HepG2 (cell line): ENCODE measurements around the gene KLC4. TPM values are rescaled to one million over a fixed set of nuclear protein-coding genes. Genes with fewer than 3 reads are reported as not detected.

Experiments used
- HDAC1 ChIP-seq: sonication (generic); formaldehyde crosslinking; IDR thresholded peaks from 2 replicates; pipeline ENCODE4 v1.5.1; 2020; ENCODE audit warnings: mild to moderate bottlenecking, missing genetic modification reagents
- HNF4A ChIP-seq: sonication (generic); formaldehyde crosslinking; IDR thresholded peaks from 2 replicates; pipeline ENCODE4 v1.4.0; 2020; ENCODE audit warnings: missing genetic modification reagents
- NR2F2 ChIP-seq: IDR thresholded peaks from 2 replicates; pipeline ENCODE4 v1.6.1; 2012; ENCODE audit warnings: low read depth, inconsistent platforms, borderline replicate concordance
- PATZ1 ChIP-seq: sonication (generic); formaldehyde crosslinking; IDR thresholded peaks from 2 replicates; pipeline ENCODE4 v1.4.0; 2020; ENCODE audit warnings: missing genetic modification reagents
- PBX2 ChIP-seq: IDR thresholded peaks from 2 replicates; pipeline ENCODE4 v1.6.1; 2016; ENCODE audit warnings: control low read depth
- TFAP4 ChIP-seq: sonication (generic); IDR thresholded peaks from 2 replicates; pipeline ENCODE4 v1.6.1; 2016; ENCODE audit warnings: low read depth, borderline replicate concordance
- ZBTB44 ChIP-seq: sonication (generic); formaldehyde crosslinking; IDR thresholded peaks from 2 replicates; pipeline ENCODE4 v1.4.0; 2020; ENCODE audit warnings: missing genetic modification reagents
- ZFY ChIP-seq: sonication (generic); formaldehyde crosslinking; IDR thresholded peaks from 2 replicates; pipeline ENCODE4 v1.4.0; 2020; ENCODE audit warnings: missing genetic modification reagents
- ZNF275 ChIP-seq: sonication (generic); formaldehyde crosslinking; IDR thresholded peaks from 2 replicates; pipeline ENCODE4 v1.8.0; 2022; ENCODE audit warnings: missing genetic modification reagents, mild to moderate bottlenecking, inconsistent platforms, borderline replicate concordance
- ZNF337 ChIP-seq: sonication (generic); formaldehyde crosslinking; IDR thresholded peaks from 2 replicates; pipeline ENCODE4 v1.5.1; 2020; ENCODE audit warnings: missing genetic modification reagents, low read depth, mild to moderate bottlenecking, borderline replicate concordance
- ZNF350 ChIP-seq: sonication (generic); formaldehyde crosslinking; IDR thresholded peaks from 2 replicates; pipeline ENCODE4 v1.4.0; 2020; ENCODE audit warnings: mild to moderate bottlenecking, low read depth, missing genetic modification reagents, borderline replicate concordance
- ZNF563 ChIP-seq: sonication (generic); formaldehyde crosslinking; IDR thresholded peaks from 2 replicates; pipeline ENCODE4 v1.8.0; 2022; ENCODE audit warnings: mild to moderate bottlenecking, moderate library complexity, missing genetic modification reagents
- ZNF574 ChIP-seq: sonication (generic); formaldehyde crosslinking; IDR thresholded peaks from 2 replicates; pipeline ENCODE4 v1.4.0; 2020; ENCODE audit warnings: missing genetic modification reagents
- ZNF619 ChIP-seq: sonication (generic); formaldehyde crosslinking; IDR thresholded peaks from 2 replicates; pipeline ENCODE4 v1.4.0; 2020; ENCODE audit warnings: mild to moderate bottlenecking, missing genetic modification reagents
- ZNF704 ChIP-seq: sonication (generic); formaldehyde crosslinking; IDR thresholded peaks from 2 replicates; pipeline ENCODE4 v1.8.1; 2023; ENCODE audit warnings: mild to moderate bottlenecking, inconsistent platforms, moderate library complexity, missing genetic modification reagents, borderline replicate concordance
- ZNF83 ChIP-seq: sonication (generic); formaldehyde crosslinking; IDR thresholded peaks from 2 replicates; pipeline ENCODE4 v1.4.0; 2020; ENCODE audit warnings: missing genetic modification reagents, mild to moderate bottlenecking, borderline replicate concordance
- polyA plus RNA-seq, 8 experiments: library from polyadenylated mRNA; depleted of rRNA in 3 of 8; stranded (reverse) in 7 of 8; unstranded in 1 of 8; fragments of >200 nt; fragmentation: Illumina TruSeq in 4 of 8; extraction: Trizol in 4 of 8; gene quantifications; 2 replicates each; pipeline versions ENCODE4 v1.2.1 to v1.2.3, GENCODE V29; 2011 to 2016; ENCODE audit warnings: low read depth in 4 of 8, missing spikeins in 1 of 8, mixed read lengths in 1 of 8; ENCODE audit not compliant: insufficient read depth in 1 of 8
- total RNA-seq, 5 experiments: library from RNA; depleted of rRNA; stranded (reverse); fragments of >200 nt; fragmentation: Illumina TruSeq; extraction: Trizol; gene quantifications; 2 replicates each; pipeline ENCODE4 v1.2.3, GENCODE V29; 2016; ENCODE audit warnings: low read depth in 1 of 5

The KLC4 gene
- total and polyA plus RNA-seq, 2 of the 13 experiments (the other 11 are each of a cell fraction or from before 2014, with no cell fraction given), result 45.4 to 70.4 TPM

- TF ChIP-seq ZNF619 (CRISPR knock-in tag), result 0 out of 2 replicates have a peak, but pooled peaks have one; percentile 25
- peak; percentile 25; the same call in 1 of the 2 replicates for TF ChIP-seq ZNF350 (CRISPR knock-in tag)
- peak; percentile 73 for TF ChIP-seq HNF4A (CRISPR knock-in tag)
- peak; percentile 84 for TF ChIP-seq PBX2
- TF ChIP-seq HDAC1 (CRISPR knock-in tag), result 0 out of 2 replicates have a peak, but pooled peaks have one; percentile 22
- TF ChIP-seq ZNF275 (CRISPR knock-in tag), result no peak
- TF ChIP-seq ZNF563, result peak; percentile 88
- TF ChIP-seq ZNF83, result no peak
- peak; percentile 66 for TF ChIP-seq PATZ1
- no peak for TF ChIP-seq ZBTB44 (CRISPR knock-in tag)
- no peak for TF ChIP-seq ZNF704 (CRISPR knock-in tag)
- TF ChIP-seq ZFY (CRISPR knock-in tag), result 0 out of 2 replicates have a peak, but pooled peaks have one; percentile 14
- TF ChIP-seq ZNF574, result 0 out of 2 replicates have a peak, but pooled peaks have one; percentile 11
- TF ChIP-seq TFAP4, result peak; percentile 48; the same call in 1 of the 2 replicates
- no peak for TF ChIP-seq ZNF337 (CRISPR knock-in tag)
- TF ChIP-seq NR2F2, result no peak
Observed at GRCh38 chr6:43035495-43036194, 23.8 kb upstream of the KLC4 start (continued).
